ENCODE measurements around the gene CARD19.

Gene CARD19

DNA sequence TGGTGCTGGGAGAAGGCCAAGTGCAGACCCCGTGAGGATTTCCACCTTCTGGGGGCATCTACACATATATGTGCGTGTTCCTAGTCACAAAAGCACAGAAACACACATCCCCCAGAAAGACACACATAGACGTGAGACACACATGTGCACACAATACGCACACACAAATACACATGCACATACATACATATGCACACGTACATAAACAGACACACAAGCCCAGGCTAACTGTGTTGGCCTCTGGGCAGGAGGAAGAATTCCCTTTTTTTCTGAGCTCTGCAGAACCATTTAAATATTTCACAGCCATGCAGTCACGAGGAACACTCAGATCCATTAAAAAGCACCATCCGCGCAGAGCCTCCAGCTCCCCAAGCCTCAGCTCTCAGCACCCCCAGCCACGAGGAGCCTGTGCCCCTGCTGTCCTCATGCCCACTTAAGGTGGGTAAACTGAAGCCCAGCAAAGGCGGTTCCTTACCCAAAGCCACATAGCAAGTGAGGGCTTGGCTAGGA is 32.8 kb downstream of the CARD19 start (continued):
- TF ChIP-seq TSHZ2 (CRISPR knock-in tag; IDR thresholded peaks at IDR 0.05) (no peak), CSDC2 (CRISPR knock-in tag; IDR thresholded peaks at IDR 0.05) (no peak), ZC3H10 (CRISPR knock-in tag; IDR thresholded peaks at IDR 0.05) (no peak), SNAI2 (CRISPR knock-in tag; IDR thresholded peaks at IDR 0.05) (no peak), ZFP3 (CRISPR knock-in tag; IDR thresholded peaks at IDR 0.05) (no peak), ZNF8 (CRISPR knock-in tag; IDR thresholded peaks at IDR 0.05) (no peak)

DNA sequence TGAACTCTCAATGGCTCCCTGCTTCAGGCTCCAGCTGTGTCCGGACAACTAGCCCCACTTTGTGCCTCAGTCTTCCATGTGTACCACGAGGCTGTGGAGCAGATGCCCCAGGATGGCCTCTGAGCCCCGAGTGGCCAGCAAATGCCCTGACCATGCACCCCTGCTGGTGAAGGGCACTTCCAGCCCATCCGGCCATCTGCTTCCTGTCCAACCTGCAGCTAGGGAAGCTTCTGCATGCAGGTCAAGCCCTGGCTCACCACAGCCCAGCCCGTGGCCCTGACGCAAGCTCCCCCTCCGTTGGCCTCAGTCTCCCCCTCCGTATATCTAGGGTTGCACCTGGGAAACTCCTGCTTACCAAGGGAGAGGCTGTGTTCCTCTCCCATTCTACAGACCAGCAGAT is 33.3 kb downstream of the CARD19 start:
- ATAC-seq: no peak
- no peak for TF ChIP-seq TCF4 (CRISPR knock-in tag; IDR thresholded peaks at IDR 0.05; ENCODE audit: borderline replicate concordance)
- no peak for TF ChIP-seq POU6F1 (CRISPR knock-in tag; IDR thresholded peaks at IDR 0.05; ENCODE audit: borderline replicate concordance, low read depth)
- no peak for TF ChIP-seq ZFP3 (CRISPR knock-in tag; IDR thresholded peaks at IDR 0.05)
- no peak for TF ChIP-seq TOX (CRISPR knock-in tag; IDR thresholded peaks at IDR 0.05; ENCODE audit: borderline replicate concordance)
- no peak for TF ChIP-seq PPARA (CRISPR knock-in tag; IDR thresholded peaks at IDR 0.05; ENCODE audit: borderline replicate concordance)
- no peak for TF ChIP-seq RARB (CRISPR knock-in tag; IDR thresholded peaks at IDR 0.05)
- TF ChIP-seq CSDC2 (CRISPR knock-in tag; IDR thresholded peaks at IDR 0.05): no peak
- no peak for TF ChIP-seq BACH2 (CRISPR knock-in tag; IDR thresholded peaks at IDR 0.05; ENCODE audit: borderline replicate concordance)
- no peak for TF ChIP-seq ZNF8 (CRISPR knock-in tag; IDR thresholded peaks at IDR 0.05)
- no peak for TF ChIP-seq GLIS3 (CRISPR knock-in tag; IDR thresholded peaks at IDR 0.05)
- TF ChIP-seq, protein P1, sequence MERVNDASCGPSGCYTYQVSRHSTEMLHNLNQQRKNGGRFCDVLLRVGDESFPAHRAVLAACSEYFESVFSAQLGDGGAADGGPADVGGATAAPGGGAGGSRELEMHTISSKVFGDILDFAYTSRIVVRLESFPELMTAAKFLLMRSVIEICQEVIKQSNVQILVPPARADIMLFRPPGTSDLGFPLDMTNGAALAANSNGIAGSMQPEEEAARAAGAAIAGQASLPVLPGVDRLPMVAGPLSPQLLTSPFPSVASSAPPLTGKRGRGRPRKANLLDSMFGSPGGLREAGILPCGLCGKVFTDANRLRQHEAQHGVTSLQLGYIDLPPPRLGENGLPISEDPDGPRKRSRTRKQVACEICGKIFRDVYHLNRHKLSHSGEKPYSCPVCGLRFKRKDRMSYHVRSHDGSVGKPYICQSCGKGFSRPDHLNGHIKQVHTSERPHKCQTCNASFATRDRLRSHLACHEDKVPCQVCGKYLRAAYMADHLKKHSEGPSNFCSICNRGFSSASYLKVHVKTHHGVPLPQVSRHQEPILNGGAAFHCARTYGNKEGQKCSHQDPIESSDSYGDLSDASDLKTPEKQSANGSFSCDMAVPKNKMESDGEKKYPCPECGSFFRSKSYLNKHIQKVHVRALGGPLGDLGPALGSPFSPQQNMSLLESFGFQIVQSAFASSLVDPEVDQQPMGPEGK (CRISPR knock-in tag; IDR thresholded peaks at IDR 0.05; ENCODE audit: borderline replicate concordance): no peak
- TF ChIP-seq SNAI2 (CRISPR knock-in tag; IDR thresholded peaks at IDR 0.05): no peak
- TF ChIP-seq, protein P2, sequence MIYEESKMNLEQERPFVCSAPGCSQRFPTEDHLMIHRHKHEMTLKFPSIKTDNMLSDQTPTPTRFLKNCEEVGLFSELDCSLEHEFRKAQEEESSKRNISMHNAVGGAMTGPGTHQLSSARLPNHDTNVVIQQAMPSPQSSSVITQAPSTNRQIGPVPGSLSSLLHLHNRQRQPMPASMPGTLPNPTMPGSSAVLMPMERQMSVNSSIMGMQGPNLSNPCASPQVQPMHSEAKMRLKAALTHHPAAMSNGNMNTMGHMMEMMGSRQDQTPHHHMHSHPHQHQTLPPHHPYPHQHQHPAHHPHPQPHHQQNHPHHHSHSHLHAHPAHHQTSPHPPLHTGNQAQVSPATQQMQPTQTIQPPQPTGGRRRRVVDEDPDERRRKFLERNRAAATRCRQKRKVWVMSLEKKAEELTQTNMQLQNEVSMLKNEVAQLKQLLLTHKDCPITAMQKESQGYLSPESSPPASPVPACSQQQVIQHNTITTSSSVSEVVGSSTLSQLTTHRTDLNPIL (CRISPR knock-in tag; IDR thresholded peaks at IDR 0.05; ENCODE audit: low read depth): no peak
- no peak for TF ChIP-seq ARNTL (CRISPR knock-in tag; IDR thresholded peaks at IDR 0.05; ENCODE audit: borderline replicate concordance, low read depth)

DNA sequence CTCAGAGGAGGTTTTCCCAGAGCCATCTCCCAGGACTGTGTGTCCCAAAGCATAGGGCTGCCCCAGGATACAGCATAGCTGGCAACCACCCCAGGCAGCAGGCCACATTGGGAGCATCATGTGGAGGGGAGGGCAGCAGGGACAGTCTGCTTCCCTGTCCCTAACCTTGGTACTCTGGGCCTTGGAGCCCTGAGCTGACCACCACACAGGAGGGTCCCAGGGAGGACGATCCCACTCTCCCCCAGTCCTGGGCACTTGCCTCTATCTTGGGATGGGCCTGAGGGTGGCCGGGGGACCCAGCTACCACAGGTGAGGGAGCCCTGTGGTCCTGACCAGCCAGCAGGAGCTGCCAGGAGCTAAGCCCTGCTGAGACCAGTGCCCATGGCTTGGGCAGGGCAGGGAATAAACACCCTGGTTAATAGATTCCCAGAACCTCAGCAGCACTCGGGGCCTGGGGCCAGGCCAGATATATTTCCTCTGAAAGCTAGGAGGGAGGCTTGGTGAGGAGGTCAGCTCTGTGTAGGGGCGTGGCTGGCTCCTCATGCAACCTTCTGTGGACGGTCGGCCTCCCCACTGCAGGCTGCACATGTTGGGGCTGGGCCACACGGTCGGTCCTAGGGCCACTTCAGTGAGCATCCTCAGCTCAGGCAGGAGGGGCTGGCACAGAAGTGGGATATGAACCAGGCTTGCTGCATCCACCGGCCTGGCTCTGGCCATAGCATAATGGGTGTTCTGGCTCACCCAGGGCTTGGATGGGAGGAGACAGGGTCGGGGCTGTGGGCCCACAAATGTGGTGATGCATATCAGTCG is 33.9 kb downstream of the CARD19 start:
- ATAC-seq: no peak
- TF ChIP-seq PPARA (CRISPR knock-in tag; IDR thresholded peaks at IDR 0.05; ENCODE audit: borderline replicate concordance): no peak
- no peak for TF ChIP-seq TOX (CRISPR knock-in tag; IDR thresholded peaks at IDR 0.05; ENCODE audit: borderline replicate concordance)
- no peak for TF ChIP-seq ZFP3 (CRISPR knock-in tag; IDR thresholded peaks at IDR 0.05)
- TF ChIP-seq, protein P3, sequence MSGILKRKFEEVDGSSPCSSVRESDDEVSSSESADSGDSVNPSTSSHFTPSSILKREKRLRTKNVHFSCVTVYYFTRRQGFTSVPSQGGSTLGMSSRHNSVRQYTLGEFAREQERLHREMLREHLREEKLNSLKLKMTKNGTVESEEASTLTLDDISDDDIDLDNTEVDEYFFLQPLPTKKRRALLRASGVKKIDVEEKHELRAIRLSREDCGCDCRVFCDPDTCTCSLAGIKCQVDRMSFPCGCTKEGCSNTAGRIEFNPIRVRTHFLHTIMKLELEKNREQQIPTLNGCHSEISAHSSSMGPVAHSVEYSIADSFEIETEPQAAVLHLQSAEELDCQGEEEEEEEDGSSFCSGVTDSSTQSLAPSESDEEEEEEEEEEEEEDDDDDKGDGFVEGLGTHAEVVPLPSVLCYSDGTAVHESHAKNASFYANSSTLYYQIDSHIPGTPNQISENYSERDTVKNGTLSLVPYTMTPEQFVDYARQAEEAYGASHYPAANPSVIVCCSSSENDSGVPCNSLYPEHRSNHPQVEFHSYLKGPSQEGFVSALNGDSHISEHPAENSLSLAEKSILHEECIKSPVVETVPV (CRISPR knock-in tag; IDR thresholded peaks at IDR 0.05): no peak
- TF ChIP-seq ARNTL (CRISPR knock-in tag; IDR thresholded peaks at IDR 0.05; ENCODE audit: borderline replicate concordance, low read depth): no peak
- TF ChIP-seq OSR1 (CRISPR knock-in tag; IDR thresholded peaks at IDR 0.05): no peak
- TF ChIP-seq RARB (CRISPR knock-in tag; IDR thresholded peaks at IDR 0.05): no peak
- TF ChIP-seq ISL1 (CRISPR knock-in tag; IDR thresholded peaks at IDR 0.05): no peak
- TF ChIP-seq TCF4 (CRISPR knock-in tag; IDR thresholded peaks at IDR 0.05; ENCODE audit: borderline replicate concordance): no peak
- TF ChIP-seq SNAI2 (CRISPR knock-in tag; IDR thresholded peaks at IDR 0.05): no peak
- no peak for TF ChIP-seq GLIS3 (CRISPR knock-in tag; IDR thresholded peaks at IDR 0.05)
- TF ChIP-seq ZC3H10 (CRISPR knock-in tag; IDR thresholded peaks at IDR 0.05): no peak
- no peak for TF ChIP-seq ZFP30 (CRISPR knock-in tag; IDR thresholded peaks at IDR 0.05)
- TF ChIP-seq ZNF565 (CRISPR knock-in tag; conservative IDR thresholded peaks at IDR 0.05; ENCODE audit: low read depth): no peak

Data from SK-N-SH treated with all-trans-retinoic acid at 6 μM for 48 hours (cell line).